MCF 10A (cell line): ENCODE results near the gene GALNT10. TPM values are rescaled to one million over a fixed set of nuclear protein-coding genes. Genes with fewer than 3 reads are reported as not detected.

Source experiments
- BruUV-seq: library from RNA; stranded (reverse); fragments of 400-500 nt; replicated peaks from 2 replicates; lab custom pipeline; 2021; lab: Mats Ljungman, UMichigan
- CTCF ChIA-PET: fragments of 300-600 bp; sonication (Branson Sonifier 250); formaldehyde crosslinking; extraction: SDS; loops from one replicate; lab custom pipeline; 2021; ENCODE audit warnings: antibody characterized with exemption, inconsistent platforms; lab: Yijun Ruan, JAX
- POLR2A ChIA-PET: fragments of 300-600, 350-650 bp; sonication (Branson Sonifier 250); formaldehyde crosslinking; extraction: SDS; loops from one replicate; lab custom pipeline; 2020; ENCODE audit warnings: antibody characterized with exemption, inconsistent platforms; lab: Yijun Ruan, JAX
- DNase-seq: peaks from one replicate; pipeline ENCODE4 v3.0.0-alpha.2; 2018; ENCODE audit not compliant: unreplicated experiment
- H3K27ac Mint-ChIP-seq: one replicate; pipeline ENCODE4 v1.8.0; 2022; ENCODE audit warnings: mild to moderate bottlenecking, low read depth, mixed read lengths; ENCODE audit not compliant: unreplicated experiment
- H3K27me3 Mint-ChIP-seq: one replicate; pipeline ENCODE4 v1.8.0; 2022; ENCODE audit warnings: mixed read lengths; ENCODE audit not compliant: insufficient read depth, unreplicated experiment
- H3K36me3 Mint-ChIP-seq: one replicate; pipeline ENCODE4 v1.8.0; 2022; ENCODE audit warnings: mild to moderate bottlenecking, moderate library complexity, mixed read lengths; ENCODE audit not compliant: insufficient read depth, unreplicated experiment
- H3K4me1 Mint-ChIP-seq: one replicate; pipeline ENCODE4 v1.8.0; 2022; ENCODE audit warnings: mixed read lengths; ENCODE audit not compliant: insufficient read depth, unreplicated experiment
- H3K4me3 Mint-ChIP-seq: one replicate; pipeline ENCODE4 v1.8.0; 2022; ENCODE audit warnings: mild to moderate bottlenecking, moderate library complexity, mixed read lengths; ENCODE audit not compliant: unreplicated experiment
- H3K9me3 Mint-ChIP-seq: one replicate; pipeline ENCODE4 v1.8.0; 2022; ENCODE audit warnings: mixed read lengths; ENCODE audit not compliant: unreplicated experiment
- CTCF ChIP-seq: fragments of 200-600 bp; IDR thresholded peaks from one replicate; pipeline ENCODE4 v1.8.0; 2022; ENCODE audit warnings: antibody characterized with exemption, mild to moderate bottlenecking; ENCODE audit not compliant: unreplicated experiment
- intact Hi-C: fragments of 100-400 bp; cut with micrococcal nuclease; formaldehyde crosslinking; loops from 2 replicates; pipeline ENCODE4 v1.14.1; 2022
- total RNA-seq: library from RNA; stranded (reverse); gene quantifications from 2 replicates; pipeline ENCODE4 v1.2.3, GENCODE V29; 2022

Gene GALNT10
- total RNA-seq, 1 experiment from 2014 or later = 57.4 TPM

- peak overlapping the region; percentile 23 for H3K27ac Mint-ChIP-seq
- no TSS peak for BruUV-seq
- intact Hi-C loops = loop anchor here (5.0 kb wide), 1 partner anchor 95 kb away; the partner anchor contains the start of gene GALNT10
- peak; percentile 87 for DNase-seq
- no peak for TF ChIP-seq CTCF
- no peaks in the 10 kb centered on the region for H3K27me3 Mint-ChIP-seq
- H3K9me3 Mint-ChIP-seq = no peaks in the 10 kb centered on the region
- no peak overlapping the region for H3K4me3 Mint-ChIP-seq
- POLR2A ChIA-PET = interaction anchor here (0.6 to 1.3 kb wide), 3 partner anchors 13 to 97 kb away, joined by 3 to 5 read pairs (median 5); partner anchors contain the start of gene GALNT10
- H3K36me3 Mint-ChIP-seq = no peaks in the 10 kb centered on the region
- H3K4me1 Mint-ChIP-seq = peaks cover 34% of the 10 kb centered on the region
- CTCF ChIA-PET = interaction anchor here (0.6 to 1.2 kb wide), 8 partner anchors 9 to 120 kb away, joined by 3 to 5 read pairs (median 4); no protein-coding TSS in a partner anchor
Observed at GRCh38 chr5:154287136-154287535, 96.6 kb downstream of the GALNT10 start.

GRCh38 chr5:154288145-154288544 is 97.6 kb downstream of the GALNT10 start:
- H3K9me3 Mint-ChIP-seq = no peaks in the 10 kb centered on the region
- CTCF ChIA-PET = interaction anchor here (0.9 to 1.0 kb wide), 4 partner anchors 8 to 65 kb away, joined by 4 to 5 read pairs (median 4); no protein-coding TSS in a partner anchor

GRCh38 chr5:154291917-154292316 is 101.4 kb downstream of the GALNT10 start:
- H3K27me3 Mint-ChIP-seq = no peaks in the 10 kb centered on the region
- no TSS peak for BruUV-seq

More at GRCh38 chr5:154288145-154288544, 97.6 kb downstream of the GALNT10 start:
- peaks cover 34% of the 10 kb centered on the region for H3K4me1 Mint-ChIP-seq
- POLR2A ChIA-PET = interaction anchor here (1.1 kb wide), 1 partner anchor 98 kb away, joined by 5 read pairs; the partner anchor contains the start of gene GALNT10
- no TSS peak for BruUV-seq
- no peak overlapping the region for H3K4me3 Mint-ChIP-seq
- no peak overlapping the region for H3K27ac Mint-ChIP-seq
- intact Hi-C loops = loop anchor here (5.0 kb wide), 1 partner anchor 96 kb away; the partner anchor contains the start of gene GALNT10
- no peak for TF ChIP-seq CTCF
- H3K36me3 Mint-ChIP-seq = no peaks in the 10 kb centered on the region
- no peak for DNase-seq
- H3K27me3 Mint-ChIP-seq = no peaks in the 10 kb centered on the region

More at GRCh38 chr5:154291917-154292316, 101.4 kb downstream of the GALNT10 start:
- no peak overlapping the region for H3K4me3 Mint-ChIP-seq
- no peaks in the 10 kb centered on the region for H3K9me3 Mint-ChIP-seq
- POLR2A ChIA-PET = interaction anchor here (0.7 kb wide), 1 partner anchor 10 kb away, joined by 3 read pairs; no protein-coding TSS in a partner anchor
- peaks cover 17% of the 10 kb centered on the region for H3K4me1 Mint-ChIP-seq
- no peak overlapping the region for H3K27ac Mint-ChIP-seq
- intact Hi-C loops = no loop called here
- no peak for TF ChIP-seq CTCF
- CTCF ChIA-PET = interaction anchor here (1.1 to 1.3 kb wide), 2 partner anchors 13 to 113 kb away, joined by 5 to 6 read pairs; no protein-coding TSS in a partner anchor
- peaks cover 9% of the 10 kb centered on the region for H3K36me3 Mint-ChIP-seq
- no peak for DNase-seq
